Measurements from ENCODE around the gene PODNL1.

Gene PODNL1

GRCh38 chr19:13887517-13887916 lies 50.7 kb downstream of the PODNL1 start:
- no peak for DNase-seq

- DNase-seq, result no peak
Measured at GRCh38 chr19:13887018-13887436, 51.2 kb downstream of the PODNL1 start.

- DNase-seq, result no peak
Measured at GRCh38 chr19:13885826-13886365, 52.3 kb downstream of the PODNL1 start.

DNA sequence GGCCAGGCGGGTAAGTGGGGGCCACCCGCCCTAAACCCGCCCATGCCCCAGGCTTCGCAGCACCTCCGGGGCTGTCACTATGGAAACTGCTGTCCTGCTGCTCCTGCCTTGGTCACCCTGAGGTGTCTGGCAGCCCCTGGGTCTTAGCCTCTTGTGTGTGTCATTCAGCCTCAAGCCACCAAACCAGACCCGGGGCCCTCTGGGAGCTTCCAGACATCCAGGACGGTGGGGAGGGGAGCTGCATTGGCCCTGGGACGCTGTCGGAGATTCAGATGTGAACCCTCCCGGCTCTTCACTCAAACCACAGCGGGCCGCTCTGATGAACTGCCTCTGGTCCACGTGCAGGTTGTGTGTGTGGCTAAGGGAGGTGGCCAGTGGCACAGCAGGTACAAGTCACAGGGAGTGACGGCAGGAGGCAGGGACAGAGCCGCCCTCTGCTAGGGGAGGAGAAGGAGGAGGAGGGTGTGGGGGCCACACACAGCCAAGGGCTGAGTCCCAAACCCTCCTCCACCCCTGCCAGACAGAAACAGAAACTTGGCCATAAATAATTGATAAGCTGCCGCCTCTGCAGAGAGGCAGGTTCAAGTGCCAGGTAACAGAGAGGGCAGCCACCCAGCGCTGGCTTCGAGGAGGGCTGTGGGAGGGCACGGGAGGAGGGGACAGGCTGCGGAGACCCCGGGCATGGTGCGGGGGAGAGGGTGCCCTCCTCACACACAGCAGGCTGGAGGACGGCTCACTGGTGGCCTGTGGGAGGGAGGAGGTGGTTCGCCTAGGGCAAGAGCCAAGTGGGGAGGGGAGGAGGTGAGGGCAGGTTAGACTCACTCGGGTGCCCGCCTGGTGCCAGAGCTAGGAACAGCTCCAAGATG lies 53.3 kb downstream of the PODNL1 start:
- no peak for DNase-seq

DNA sequence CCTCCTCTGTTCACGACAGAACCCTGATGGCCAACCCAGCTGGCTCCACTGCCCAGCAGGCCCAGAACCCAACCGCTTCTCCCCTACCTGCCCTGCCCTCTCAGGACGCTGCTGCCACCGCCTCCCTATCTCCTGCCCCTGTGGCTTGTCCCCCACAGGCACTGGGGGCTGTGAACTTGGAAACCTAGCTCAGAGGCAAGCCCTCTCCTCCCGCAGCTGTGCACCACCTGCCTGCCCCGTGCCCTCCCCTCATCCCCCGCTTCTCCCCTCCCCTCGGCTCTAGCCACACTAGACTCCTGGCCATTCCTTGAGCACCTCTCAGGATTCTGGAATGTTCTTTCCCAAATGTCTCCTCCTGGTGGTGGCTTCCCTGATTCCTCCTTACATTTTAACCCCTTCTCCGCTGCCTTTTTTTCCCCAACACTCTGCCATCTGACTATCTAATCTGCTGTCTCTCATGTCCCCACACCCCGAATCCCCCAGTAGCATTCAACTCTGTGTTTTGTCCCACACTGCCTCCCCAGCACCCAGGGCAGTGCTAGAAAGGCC lies 54.6 kb downstream of the PODNL1 start:
- DNase-seq, result peak; percentile 52

- DNase-seq, result no peak
Measured at GRCh38 chr19:13882836-13883235, 55.4 kb downstream of the PODNL1 start.

- no peak for DNase-seq
Measured at GRCh38 chr19:13882419-13882795, 55.8 kb downstream of the PODNL1 start.

DNA sequence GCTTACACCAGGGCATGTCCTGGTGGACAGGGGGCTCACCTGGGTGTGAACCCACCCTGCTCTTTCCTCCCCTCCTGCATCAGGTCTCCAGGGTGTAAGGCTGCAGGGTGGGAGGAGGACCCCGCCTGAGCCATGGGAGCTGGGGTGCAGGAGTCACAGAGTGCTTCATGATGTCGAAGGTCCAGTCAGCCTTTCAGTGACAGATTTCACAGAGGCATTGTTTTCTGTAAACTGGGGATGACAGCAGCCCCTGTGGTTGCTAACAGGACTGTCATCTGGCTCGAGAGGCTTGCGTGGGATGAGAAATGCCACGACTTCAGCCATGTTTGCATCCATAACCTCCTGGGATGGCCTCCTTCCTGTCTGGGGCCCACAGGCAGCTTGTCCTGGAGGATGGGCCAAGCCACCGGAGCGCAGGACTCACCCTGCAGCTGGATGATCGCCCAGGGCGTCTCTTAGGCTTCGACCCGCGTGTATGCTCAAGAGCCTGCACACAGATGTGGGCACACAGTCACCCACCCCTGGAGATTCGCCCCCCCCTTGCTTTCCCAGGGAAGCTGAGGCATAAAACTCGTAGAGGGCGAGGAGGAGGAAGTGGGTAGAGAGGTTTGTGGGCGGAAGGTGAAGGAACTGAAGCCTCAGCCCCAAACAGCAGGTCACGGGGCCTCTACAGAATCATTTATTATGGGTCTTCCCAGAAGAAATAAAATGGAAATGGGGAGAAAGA lies 56.4 kb downstream of the PODNL1 start:
- no peak for DNase-seq

DNA sequence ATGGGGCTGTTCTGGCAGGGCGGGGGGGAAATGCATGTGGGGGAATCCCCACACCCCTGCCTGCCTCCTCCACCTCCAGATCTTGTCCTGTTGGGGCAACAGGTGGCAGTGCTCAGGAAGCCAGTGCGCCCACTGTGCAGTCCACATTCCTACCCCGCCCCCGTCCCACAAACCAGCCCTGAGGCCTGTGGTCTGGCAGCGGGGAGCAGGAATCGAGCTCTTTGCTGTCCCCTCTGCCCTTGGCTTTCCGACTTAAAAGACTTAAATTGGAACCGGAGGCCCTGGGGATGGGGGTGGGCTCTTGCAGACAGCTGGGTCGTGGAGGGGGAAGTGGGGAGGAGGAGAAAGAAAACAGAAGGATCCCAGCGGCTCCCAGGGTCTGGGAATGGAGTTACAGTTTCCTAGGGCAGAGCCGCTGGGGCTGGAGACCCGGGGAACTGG lies 56.9 kb downstream of the PODNL1 start:
- DNase-seq, result peak; percentile 55

Data from NCI-H82 (cell line).